HG03432 (cell line): Measurements from ENCODE around the gene UTP14C.
"Not testable (repeated sequence)": the region's sequence is repeated elsewhere in the genome, so short reads cannot be mapped to it uniquely, and the experiment has no call there.

ENCODE experiments used
- ATAC-seq: cut with Tn5 transposase; IDR thresholded peaks from one replicate; pipeline ENCODE4 v1.9.1; 2021; ENCODE audit warnings: mild to moderate bottlenecking, moderate library complexity; ENCODE audit not compliant: unreplicated experiment

Gene UTP14C, protein sequence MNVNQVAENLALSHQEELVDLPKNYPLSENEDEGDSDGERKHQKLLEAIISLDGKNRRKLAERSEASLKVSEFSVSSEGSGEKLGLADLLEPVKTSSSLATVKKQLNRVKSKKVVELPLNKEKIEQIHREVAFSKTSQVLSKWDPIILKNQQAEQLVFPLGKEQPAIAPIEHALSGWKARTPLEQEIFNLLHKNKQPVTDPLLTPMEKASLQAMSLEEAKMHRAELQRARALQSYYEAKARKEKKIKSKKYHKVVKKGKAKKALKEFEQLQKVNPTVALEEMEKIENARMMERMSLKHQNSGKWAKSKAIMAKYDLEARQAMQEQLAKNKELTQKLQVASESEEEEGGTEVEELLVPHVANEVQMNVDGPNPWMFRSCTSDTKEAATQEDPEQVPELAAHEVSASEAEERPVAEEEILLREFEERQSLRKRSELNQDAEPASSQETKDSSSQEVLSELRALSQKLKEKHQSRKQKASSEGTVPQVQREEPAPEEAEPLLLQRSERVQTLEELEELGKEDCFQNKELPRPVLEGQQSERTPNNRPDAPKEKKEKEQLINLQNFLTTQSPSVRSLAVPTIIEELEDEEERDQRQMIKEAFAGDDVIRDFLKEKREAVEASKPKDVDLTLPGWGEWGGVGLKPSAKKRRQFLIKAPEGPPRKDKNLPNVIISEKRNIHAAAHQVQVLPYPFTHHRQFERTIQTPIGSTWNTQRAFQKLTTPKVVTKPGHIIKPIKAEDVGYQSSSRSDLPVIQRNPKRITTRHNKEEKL

DNA sequence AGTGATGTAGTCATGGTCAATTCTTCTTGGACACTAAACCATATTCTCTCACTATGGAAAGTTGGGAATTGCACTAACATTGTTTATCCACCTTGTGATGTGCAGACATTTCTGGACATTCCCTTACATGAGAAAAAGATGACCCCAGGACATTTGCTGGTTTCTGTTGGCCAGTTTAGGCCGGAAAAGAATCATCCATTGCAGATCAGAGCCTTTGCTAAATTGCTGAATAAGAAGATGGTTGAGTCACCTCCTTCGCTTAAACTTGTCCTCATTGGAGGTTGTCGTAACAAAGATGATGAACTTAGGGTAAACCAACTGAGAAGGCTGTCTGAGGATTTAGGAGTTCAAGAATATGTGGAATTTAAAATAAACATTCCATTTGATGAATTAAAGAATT lies at the start of gene UTP14C:
Gene UTP14C (plus strand): TSS at position 211 of the 400 bp plus-strand sequence. CDS start 4,114 bp downstream, outside the sequence.
- no peak for ATAC-seq

DNA sequence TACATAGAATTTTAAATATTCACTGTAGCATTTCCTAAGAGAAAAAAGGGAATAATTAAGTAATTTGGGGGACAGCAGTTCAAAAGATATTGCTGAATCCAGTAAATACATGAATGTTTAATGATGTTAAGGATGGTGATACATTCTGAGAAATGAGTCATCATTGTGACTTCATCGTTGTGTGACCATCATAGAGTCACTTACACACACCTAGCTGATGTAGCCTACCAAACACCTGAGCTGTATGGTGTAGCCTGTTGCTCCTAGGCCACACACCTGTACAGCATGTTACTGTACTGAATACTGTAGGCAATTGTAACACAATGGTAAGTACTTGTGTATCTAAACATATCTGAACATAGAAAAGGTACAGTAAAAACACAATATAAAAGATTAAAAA lies 48.1 kb upstream of the UTP14C start:
- ATAC-seq = no peak

DNA sequence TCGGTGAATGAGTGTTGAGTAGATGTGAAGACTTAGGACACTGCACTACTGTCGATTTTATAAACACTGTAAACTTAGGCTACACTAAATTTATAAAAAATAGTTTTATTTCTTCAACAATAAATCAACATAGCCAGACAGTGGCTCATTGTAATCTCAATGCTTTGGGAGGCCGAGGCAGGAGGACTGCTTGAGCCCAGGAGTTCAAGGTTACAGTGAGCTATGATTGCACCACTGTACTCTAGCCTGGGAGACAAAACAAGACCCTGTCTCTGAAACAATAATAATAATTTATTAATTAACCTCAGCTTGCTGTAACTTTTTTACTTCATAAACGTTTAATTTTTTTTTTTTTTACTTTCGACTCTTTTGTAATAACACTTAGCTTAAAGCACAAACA lies 47.6 kb upstream of the UTP14C start:
- ATAC-seq = no peak

DNA sequence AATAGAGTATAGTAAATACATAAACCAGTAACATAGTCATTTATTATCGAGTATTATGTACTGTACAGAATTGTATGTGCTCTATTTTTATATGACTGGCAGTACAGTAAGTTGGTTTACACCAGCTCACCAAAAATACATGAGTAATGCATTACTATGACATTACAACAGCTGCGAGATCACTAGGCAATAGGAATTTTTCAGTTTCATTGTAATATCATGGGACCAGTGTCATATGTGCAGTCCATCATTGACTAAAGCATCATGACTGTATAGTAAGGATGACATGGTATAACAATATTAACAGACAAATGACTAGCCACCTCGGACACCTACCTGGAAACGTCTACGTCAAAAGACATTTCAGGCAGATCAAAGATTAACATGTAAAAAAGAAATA lies 46.9 kb upstream of the UTP14C start:
- ATAC-seq = no peak

DNA sequence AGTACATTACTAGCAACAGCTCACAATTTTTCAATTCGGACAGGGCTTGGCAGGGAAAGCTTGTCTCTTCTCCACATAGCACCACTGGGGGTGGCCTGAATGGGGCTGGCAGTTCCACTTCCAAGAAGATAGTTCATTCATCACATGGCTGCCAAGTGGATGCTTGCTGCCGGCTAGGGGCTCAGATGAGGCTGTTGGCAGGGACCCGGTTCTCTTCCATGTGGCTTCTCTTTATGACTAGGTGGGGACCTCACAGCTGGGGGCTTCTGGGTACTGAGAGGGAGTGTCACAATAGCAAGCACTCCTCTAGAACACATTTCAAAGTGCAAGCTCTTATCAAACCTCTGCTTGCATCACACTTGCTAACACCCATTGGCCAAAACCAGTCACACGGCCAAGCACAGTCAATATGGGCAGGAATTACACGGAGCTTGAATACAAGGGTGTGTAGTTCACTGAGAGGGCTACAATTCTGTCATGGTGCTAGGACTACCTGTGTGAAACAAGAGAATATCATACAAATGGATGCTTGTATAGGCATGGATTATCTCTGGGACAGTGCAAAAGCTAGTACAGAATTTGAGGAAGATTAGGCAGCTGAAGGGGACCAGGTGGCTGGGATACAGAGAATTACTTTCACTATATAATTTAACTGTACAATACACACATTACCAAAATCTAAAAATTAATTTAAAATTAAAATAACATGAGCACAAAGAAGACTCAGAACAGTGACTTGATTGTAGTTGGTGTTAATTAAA lies 45.5 kb upstream of the UTP14C start:
- ATAC-seq = no peak

DNA sequence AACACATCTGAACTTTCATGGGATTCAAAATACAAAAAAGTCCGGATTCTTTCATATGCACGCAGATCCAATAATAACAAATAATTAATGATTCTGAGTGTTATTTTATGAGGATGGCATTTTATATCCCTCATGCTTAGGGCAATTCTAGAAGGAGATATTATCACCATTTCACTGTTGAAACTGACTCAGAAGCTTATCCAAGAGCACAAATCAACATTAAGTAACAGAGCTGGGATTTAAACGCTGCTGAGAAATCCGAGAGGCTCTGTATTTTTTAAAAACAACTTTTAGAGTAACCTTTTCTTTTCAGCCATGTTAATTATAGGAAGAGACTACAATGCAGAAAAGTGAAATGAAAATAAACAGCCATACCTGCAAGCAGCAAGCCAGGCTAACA lies 43.6 kb upstream of the UTP14C start:
- ATAC-seq = no peak

DNA sequence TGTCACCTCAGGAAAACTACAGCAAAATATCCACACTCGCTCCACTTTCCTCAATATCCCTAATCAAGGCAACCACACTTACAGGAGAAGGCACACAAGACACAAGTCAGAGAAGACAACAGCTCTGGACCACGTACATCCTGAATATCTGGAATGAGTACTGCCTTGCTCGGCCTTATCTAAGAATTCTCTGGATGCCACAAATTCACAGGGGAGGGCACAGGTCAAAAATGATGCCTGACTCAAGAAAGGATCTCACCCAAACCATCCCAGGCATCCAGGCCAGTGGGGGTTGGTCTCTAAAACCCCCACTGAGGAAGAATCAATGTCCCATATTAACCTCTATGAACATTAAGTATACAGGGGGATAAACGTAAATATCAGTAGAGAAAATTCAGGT lies 43.1 kb upstream of the UTP14C start:
- ATAC-seq = no peak

DNA sequence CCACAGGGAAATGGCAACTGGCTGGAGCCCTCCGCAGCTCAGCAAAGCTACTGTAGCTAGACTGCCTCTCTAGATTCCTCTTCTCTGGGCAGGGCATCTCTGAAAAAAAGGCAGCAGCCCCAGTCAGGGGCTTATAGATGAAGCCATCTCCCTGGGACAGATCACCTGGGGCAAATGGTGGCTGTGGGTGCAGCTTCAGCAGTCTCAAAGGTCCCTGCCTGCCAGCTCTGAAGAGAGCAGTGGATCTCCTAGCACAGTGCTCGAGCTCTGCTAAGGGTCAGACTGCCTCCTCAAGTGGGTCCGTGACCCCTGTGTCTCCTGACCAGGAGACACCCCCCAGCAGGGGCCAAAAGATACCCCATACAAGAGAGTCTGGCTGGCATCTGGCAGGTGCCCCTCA lies 41.2 kb upstream of the UTP14C start:
- ATAC-seq = not testable (repeated sequence)

DNA sequence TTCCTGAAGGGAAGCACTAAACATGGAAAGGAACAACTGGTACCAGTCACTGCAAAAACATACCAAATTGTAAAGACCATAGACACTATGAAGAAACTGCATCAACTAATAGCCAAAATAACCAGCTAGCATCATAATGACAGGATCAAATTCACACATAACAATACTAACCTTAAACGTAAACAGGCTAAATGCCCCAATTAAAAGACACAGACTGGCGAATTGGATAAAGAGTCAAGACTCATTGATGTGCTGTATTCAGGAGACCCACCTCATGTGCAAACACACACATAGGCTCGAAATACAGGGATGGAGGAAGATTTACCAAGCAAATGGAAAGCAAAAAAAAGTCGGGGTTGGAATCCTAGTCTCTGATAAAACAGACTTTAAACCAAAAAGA lies 39.6 kb upstream of the UTP14C start:
- not testable (repeated sequence) for ATAC-seq

DNA sequence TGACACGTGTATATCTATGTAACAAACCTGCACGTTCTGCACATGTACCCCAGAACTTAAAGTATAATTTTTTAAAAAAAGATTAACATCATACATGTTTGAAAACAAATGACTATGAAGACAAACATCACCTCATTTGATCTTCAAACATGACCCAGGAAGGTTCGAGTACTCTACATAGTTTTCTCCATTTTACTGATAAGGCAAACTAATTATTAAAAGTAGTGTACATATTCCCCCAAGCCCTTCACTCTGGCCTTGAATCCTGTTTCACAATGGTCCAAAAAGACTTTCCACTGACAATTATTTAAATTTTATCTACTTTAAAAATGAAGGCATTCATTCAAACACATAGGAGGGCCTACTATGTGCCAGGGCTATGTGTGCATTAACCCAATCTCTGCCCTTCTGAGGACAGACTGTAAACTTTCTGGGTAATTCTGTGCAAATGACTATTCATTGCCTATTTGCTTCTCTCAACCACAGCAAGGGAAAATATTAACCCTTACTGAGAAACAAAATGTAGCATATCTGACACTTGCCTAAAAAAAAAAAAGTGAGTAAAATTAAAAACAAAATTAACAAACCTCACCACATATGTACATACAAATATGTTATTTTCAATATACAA lies 35.4 kb upstream of the UTP14C start:
- no peak for ATAC-seq

DNA sequence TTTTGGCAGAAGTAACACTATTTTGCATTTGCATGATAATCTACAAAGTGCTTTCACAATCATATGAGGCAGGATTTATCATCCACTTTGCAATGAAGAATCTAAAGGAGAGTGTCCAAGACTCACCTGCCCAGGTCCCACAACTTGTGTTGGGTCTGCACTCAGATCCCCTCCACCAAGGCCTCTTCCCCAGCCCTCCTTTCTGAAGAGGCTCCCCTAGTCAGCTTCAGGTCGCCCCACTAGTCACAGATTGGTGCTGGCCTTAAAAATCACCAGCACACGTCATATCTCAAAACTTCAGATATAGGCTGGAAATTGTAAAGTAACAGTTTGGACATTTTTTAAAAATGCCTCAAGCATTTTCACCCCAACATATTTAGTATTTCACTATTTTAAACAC lies 30.8 kb upstream of the UTP14C start:
- ATAC-seq = no peak

DNA sequence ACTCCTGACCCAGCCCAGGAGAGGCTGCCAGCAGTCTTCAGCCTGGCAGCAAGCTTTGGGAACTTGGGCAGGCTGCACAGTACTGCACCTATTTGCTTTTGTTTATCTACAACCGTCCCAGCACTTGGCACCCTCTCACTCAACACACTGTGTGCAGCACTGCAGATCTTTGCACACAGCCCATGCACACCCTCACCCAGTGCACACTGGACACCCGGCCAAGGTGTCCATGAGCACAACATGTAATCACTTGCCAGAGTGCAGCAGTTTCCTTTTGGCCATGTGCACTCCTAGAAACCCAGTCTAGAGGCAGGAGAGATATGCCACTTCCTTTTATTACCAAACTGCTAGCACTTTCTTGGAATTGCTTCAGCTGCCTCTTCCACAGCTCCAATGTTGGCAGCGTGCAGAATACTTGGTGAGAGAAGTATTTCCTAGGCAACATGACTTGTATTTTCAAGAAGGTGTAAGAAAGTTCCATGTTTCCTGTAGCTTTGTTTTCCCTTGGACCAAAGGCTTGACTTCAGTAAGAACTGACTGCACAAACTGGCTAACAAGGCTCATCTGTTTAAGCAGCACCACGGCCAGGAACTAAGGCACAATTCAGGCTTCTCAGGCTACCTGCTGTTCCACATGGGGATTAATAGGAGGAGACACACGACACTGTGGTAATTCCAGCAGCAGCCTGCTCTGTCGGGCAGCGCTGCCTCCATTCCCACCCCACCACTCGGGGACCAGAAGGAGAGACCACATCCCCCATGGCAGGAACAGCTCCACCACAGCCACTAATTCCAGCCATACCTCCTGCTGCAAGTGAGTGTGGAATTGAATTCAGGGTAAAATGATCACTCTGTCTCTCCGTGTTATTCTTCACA lies 28.6 kb upstream of the UTP14C start:
- ATAC-seq = no peak

DNA sequence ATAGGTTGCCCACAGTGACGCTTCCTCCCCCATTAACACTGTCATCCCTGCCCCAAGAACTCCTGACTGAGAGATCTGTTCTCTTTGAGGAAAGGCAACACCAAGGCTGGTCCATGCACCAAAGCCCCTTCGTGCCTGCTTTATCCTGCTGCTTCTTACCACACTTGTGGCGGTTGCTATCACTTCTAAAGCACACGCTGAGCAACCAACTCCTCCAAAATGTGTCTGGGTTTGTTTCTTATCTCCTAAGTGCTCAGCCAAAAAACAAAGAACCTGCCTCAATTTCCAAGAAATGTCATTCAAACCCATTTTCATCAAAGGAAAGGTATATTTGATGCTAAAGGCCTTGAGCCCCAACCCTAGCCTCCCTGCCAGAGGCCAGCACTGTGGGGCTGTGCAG lies 27.9 kb upstream of the UTP14C start:
- no peak for ATAC-seq

DNA sequence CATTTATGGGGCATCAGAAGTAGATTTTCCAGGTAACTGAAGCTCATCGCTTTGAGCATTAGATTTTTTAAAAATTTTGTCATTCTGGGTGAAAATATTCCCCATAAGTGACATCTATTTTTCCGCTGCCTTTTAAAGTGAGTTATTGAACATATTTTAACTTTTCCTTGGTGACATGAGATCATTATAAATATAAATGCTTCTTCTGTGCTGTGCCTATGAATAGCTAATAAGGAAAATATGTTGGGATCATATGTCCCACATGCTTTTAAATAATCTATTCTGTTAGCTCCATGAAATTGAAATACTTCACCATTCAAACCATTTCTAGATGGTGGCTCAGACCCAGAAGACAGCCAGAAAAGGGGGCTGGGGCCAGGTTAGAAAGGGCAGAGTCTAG lies 27.3 kb upstream of the UTP14C start:
- no peak for ATAC-seq

DNA sequence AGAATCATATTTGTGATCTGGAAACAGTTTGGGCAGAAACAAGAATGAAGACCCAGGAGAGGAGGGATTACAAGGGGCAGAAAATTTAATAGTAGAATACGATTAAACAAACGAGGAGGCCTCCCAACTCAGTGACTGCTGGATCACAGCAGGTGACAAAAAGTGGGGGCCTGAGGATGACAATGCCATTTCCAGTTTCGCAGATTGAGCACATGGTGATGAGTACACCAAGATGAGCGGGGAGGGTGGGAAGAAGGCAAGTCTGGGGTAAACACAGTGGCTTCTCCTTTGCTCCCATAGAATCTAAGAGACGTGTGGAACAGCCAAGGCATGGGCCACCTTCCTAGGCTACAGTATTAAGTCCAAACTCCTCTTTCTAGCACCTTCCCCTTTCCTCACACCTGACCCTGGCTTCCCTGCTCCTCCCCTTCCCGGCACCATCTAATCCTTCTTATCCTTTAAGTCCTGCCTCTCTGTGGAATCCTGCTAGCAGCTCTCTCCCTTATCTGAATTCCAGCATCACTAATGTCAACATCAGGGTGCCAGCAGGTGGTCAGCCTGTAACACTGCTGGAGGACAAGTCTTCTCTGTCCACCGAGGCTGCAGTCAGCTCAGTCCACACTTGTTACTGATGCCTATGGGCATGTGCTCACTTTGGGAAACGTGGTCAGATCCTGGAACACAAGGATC lies 26.7 kb upstream of the UTP14C start:
- ATAC-seq = no peak

DNA sequence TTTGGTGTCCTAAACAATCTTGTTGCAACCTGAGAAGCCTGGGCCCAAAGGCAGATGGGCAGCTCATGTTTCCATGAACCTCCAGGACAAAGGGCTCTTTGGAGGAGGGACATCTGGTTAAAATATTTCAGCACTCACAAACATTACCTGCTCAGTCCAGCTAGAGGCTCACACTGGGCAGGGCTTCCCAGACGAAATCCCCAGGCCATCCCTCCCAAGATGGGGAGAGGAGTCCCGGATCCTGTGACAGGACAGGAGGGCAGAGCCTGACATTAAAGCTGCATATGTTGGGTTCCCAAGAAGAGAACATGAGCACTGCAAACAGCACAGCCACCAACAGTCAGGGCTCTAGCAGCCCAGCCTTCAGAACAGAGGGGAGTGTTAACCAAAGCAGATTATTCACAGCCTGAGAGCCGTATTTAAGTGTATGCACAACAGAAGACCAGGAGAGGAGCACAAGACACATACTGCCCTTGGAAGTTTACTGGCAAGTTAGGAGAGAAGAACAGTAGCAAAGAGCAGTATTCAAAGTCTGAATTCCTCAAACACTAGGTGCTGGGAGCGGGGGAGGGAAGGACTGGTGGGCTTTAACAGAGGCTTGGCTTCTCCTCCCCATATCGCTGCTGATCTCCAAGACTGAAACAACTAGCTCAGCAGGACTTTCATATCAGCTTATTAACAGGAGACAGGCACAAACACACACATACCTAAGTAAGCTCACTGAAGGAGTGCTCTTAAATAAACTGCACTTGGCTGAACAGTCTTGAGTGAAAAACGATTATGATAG lies 25.6 kb upstream of the UTP14C start:
- no peak for ATAC-seq

DNA sequence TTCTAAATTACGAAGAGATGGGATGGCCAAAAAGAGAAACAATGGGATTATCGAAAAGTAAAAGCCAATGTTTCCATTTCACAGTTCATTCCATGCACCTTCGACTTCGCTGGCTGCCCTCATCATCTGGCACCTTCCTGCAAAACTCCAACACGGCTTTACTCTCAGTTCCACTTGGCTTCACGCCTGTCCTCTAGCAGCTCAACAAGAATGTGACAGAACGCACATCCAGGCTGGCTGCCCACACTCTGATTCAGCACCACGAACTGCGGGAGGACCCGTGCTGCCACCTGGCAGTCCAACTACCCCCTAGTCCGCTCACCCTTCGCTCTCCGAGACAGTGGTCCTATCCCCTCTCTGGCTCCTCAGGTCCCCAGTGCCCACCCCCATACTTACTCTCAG lies 25.0 kb upstream of the UTP14C start:
- ATAC-seq = no peak

DNA sequence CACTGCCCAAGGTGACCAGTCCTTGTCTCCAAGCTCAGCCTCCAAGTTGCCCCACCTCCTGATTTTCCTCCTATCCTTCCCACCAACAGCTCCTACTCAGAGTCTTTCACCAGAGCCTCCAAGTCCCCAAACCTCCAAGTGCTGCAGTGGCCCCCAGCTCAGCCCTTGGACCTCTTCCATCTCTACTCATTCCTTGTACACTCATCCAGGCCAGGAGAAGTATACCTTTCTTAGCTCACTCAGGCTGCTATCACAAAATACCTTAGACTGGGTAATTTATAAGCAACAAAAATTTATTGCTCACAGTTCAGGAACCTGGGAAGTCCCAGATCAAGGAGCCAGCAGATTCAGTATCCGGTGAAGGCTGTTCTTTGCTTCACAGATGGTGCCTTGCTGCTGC lies 24.6 kb upstream of the UTP14C start:
- ATAC-seq = no peak
